HEK293T (cell line): ENCODE results near the gene PPY.

ENCODE experiments used
- ARNT ChIP-seq: fragments of 450-650 bp; IDR thresholded peaks from 2 replicates; pipeline ENCODE4 v1.6.1; 2017; ENCODE audit warnings: mild to moderate bottlenecking
- FOXM1 ChIP-seq: fragments of 450-650 bp; IDR thresholded peaks from 2 replicates; pipeline ENCODE4 v1.6.1; 2017; ENCODE audit warnings: mild to moderate bottlenecking, borderline replicate concordance
- HDGF ChIP-seq: fragments of 450-650 bp; IDR thresholded peaks from 2 replicates; pipeline ENCODE4 v1.6.1; 2017; ENCODE audit warnings: antibody characterized with exemption, borderline replicate concordance
- NFRKB ChIP-seq: fragments of 450-650 bp; IDR thresholded peaks from 2 replicates; pipeline ENCODE4 v1.6.1; 2016; ENCODE audit warnings: mild to moderate bottlenecking, moderate library complexity
- SP1 ChIP-seq: fragments of 450-650 bp; IDR thresholded peaks from 2 replicates; pipeline ENCODE4 v1.6.1; 2017
- SUZ12 ChIP-seq: fragments of 450-650 bp; IDR thresholded peaks from 2 replicates; pipeline ENCODE4 v1.6.1; 2016; ENCODE audit warnings: mild to moderate bottlenecking
- ZNF384 ChIP-seq: fragments of 450-650 bp; IDR thresholded peaks from 2 replicates; pipeline ENCODE4 v1.6.1; 2016
- TF ChIP-seq, protein P1 (sequence below): fragments of 450-650 bp; IDR thresholded peaks from 2 replicates; pipeline ENCODE4 v1.6.1; 2016

DNA sequence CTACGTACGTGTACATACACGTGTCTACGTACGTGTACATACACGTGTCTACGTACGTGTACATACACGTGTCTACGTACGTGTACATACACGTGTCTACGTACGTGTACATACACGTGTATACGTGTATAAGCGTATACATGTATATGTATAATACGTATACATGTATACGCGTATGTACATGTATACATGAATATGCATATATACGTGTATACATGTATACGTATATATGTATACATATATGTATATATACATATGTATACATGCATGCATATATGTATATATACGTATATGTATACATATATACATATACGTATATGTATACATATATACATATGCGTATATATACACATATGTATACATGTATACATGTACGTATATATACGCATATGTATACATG, 33.6 kb upstream of the PPY start:
- TF ChIP-seq SUZ12: no peak
- TF ChIP-seq ARNT: no peak
- TF ChIP-seq NFRKB: no peak
- TF ChIP-seq SP1: no peak
- TF ChIP-seq, protein P1, sequence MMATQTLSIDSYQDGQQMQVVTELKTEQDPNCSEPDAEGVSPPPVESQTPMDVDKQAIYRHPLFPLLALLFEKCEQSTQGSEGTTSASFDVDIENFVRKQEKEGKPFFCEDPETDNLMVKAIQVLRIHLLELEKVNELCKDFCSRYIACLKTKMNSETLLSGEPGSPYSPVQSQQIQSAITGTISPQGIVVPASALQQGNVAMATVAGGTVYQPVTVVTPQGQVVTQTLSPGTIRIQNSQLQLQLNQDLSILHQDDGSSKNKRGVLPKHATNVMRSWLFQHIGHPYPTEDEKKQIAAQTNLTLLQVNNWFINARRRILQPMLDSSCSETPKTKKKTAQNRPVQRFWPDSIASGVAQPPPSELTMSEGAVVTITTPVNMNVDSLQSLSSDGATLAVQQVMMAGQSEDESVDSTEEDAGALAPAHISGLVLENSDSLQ: no peak
- no peak for TF ChIP-seq ZNF384
- no peak for TF ChIP-seq HDGF
- TF ChIP-seq FOXM1: no peak
